SU-DHL-6 (cell line): ENCODE measurements around the gene ZSWIM8.

Source experiments
- CTCF ChIP-seq: fragments of 200-600 bp; sonication (generic); IDR thresholded peaks from one replicate; pipeline ENCODE4 v1.5.1; 2017; ENCODE audit warnings: antibody characterized with exemption, mild to moderate bottlenecking, low read length, moderate library complexity; ENCODE audit not compliant: insufficient read depth, poor library complexity, severe bottlenecking
- EZH2phosphoT487 ChIP-seq: fragments of 200-600 bp; sonication (generic), shearing (Covaris generic); conservative IDR thresholded peaks from 2 replicates; pipeline ENCODE4 v1.6.1; 2018; ENCODE audit warnings: mild to moderate bottlenecking, antibody characterized with exemption, low read length, moderate library complexity, mixed read lengths

GRCh38 chr10:73827346-73828089 is 42.1 kb downstream of the ZSWIM8 start:
- TF ChIP-seq CTCF (no peak), EZH2phosphoT487 (no peak)
